CD4-positive, alpha-beta T cell treated with Interleukin-15 for 4 hours (primary cell): ENCODE results near the gene NFATC2.
"Not testable (repeated sequence)": the region's sequence is repeated elsewhere in the genome, so short reads cannot be mapped to it uniquely, and the experiment has no call there.

ENCODE experiments used
- DNase-seq: peaks from one replicate; pipeline ENCODE4 v3.0.0-alpha.2; 2020; ENCODE audit warnings: low spot score

NFATC2 gene

DNA sequence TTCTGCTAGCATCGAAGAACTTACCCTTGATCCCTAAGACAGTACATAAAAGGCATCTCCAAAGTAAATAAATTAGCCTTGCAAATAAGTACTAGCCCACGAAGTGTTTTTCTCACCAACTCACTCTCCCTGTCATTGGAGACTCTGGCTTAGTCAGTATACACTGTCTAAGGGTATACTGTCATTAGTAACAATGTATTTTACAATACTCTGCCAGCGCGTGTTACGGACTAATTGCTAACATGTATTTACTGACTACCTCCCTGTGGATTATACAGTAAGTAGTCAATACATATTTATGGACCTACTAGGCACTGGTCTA is 72.1 kb downstream of the NFATC2 start:
- no peak for DNase-seq

DNA sequence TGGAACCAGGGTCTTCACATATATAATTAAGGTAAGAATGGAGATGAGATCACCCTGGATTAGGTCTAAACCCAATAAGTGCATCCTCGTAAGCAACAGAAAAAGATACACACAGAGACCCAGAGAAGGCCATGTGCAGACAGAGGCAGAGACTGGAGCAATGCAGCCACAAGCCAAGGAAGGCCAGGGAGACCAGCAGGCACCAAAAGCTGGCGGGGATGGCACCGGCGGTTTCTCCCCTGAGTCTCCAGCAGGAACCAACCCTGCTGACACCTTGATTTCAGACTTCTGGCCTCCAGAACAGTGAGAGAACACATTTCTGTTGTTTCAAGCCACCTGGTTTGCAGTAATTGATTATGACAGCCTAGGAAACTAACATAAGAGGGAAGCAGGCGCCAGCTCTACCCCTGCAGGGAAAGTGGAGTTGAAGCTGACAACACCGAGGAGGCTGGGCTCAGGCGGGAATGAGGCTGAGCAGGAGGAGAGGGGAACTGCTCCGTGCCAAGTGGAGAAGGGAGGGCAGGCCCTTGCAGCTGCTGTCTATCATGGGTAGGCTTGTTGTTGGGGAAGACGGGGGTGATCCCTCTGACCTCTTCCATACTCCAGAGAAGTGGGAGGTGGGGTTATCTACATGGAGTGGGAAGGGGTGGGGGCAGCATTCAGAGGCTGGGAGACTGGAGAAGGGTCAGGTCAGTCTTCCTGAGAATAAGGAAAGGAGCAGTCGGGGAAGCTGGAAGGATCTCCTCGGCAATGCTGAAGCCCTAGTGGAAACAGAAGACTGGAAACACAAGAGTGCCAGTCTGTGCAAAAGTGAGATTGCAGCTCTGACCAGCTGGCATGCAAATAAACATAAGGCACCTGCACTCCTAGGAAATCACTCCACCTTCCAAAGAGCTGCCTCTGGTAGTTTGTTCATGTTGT is 72.7 kb downstream of the NFATC2 start:
- no peak for DNase-seq

DNA sequence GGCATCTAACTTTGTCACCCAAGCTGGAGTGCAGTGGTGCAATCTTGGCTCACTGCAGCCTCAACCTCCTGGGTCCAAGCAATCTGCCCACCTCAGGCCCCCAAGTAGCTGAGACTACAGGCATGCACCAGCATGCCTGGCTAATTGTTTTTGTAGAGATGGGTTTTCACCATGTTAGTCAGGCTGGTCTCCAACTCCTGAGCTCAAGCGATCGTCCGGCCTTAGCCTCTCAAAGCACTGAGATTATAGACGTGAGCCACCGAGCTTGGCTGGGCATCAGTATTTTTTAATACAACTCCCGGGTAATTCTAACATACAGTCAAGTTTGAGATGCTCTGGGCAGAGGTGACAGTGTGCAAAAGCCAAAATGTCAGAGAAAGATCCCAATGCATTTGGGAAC is 73.5 kb downstream of the NFATC2 start:
- DNase-seq = no peak

DNA sequence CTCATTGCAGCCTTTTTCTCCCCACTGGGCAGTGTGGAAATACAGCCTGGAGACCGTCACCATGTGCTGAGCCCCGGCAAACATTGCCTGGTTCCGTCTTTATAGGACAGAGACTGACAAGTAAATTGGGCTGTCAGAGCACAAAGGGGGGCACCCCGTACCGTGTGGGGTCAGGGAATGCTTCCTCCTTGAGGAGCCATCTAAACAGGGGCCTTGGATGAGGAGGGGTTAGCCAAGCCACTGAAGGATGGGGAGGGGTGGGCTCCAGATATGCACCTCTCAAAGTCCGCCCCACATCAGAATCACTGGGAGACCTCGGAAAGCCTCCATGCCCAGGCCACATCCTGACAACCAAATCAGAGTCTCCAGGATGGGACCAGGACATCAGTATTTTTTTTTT is 73.9 kb downstream of the NFATC2 start:
- DNase-seq = no peak

DNA sequence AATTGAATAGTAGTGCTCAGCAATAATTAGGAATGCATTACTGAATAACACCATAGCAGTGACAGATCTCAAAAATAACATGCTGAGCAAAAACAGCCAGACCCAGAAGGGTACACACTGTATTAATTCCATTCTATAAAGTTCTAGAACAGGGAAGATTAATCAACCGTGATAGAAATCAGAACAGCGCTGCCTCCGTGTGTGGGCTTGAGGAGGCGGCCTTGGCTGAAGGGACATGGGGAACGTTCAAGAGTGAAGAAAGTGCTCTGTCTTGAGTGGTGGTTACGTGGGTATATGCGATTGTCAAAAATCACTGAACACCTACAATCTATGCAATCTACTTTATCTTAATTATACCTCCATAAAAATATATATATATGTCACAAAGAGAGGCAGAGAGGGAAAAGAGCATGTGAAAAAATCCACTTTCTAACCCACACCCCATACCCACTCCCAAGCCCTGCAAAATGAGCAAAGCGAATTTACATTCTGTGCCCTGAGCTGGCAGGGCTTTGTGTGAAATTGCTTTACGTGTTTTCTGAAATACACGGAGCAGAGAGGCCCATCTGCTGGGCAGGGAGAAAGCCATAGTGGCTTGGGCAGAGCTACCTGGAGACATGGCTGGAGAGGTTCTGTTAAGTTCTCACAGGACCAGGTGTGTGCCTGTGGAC is 74.4 kb downstream of the NFATC2 start:
- no peak for DNase-seq

DNA sequence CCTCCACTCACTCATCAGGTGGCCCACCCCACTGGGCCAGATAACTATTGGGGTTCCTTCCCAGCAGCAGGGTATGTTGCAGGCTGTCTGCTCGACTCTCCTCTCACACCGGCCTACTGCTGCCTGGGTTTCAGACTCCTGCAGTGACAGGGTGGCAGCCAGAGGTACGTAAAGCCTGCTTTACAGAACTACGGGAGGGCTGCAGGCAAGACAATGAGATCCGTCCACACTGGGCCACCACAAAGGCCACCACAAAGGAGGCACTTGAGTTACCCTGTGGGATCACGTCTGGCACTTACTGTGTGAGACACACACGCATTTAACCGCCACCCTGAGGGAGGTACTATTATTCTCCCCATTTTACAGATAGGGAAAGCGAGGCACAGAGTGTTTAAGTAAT is 78.5 kb downstream of the NFATC2 start:
- no peak for DNase-seq

DNA sequence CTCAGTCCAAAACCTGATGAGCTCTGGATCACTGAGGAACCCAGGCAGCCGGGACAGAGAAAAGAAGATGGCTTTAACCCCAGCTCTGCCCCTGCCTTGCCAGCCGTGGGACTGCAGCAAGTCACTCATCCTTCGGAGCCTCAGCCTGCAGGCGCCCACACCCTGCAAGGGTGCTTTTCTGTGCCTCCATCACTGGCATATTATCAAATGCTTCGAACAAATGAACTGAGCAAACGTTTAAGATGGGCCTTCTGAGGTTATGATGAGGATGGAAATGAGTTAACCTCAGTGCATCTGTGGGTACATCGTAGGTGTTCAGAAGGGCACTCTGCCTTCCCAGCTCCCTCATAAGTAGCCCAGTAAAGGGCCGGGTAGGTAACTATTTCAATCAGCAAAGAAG is 79.0 kb downstream of the NFATC2 start:
- no peak for DNase-seq

DNA sequence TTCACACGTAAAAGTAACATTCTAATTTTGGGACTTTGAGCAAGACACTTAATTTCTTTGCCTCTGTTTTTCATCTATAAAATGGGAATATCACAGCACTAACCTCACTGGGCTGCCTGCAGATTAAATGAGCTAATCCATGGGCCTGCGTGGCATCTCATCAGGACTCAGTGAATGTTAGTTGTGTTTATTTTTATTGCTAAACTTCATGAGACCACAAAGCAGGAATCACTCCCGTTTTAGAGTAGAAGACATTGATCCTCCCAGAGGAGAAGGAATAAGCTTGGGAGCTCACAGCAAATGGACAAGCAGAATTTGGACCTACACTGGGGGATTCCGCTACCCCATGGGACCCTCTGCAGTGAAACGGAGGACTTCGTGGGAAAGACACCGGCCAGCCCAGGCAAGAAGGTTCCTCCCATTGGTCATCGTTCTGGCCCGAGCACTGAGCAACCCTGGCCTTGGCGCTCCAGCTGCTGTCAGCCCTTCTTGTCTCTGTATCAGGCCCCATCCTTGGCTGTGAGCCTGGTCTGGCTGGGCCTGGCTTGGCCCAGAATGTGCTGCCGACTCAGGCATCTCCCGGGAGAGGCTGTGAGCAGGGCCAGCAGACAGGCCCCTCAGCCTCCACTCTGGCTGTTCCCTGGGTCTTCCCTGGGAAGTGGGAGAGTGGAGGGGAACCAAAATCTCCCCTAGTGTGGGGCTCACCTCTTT is 79.8 kb downstream of the NFATC2 start:
- DNase-seq = no peak

DNA sequence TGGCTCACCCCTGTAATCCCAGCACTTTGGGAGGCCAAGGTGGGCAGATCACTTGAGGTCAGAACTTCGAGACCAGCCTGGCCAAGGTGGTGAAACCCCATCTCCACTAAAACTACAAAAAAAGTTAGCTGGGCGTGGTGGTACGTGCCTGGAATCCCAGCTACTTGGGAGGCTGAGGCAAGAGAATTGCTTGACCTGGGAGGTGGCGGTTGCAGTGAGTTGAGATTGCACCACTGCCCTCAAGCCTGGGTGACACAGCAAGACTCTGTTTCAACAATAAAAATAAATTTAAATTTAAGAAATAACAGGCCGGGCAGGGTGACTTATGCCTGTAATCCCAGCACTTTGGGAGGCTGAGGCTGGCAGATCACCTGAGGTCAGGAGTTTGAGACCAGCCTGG is 80.7 kb downstream of the NFATC2 start:
- not testable (repeated sequence) for DNase-seq

DNA sequence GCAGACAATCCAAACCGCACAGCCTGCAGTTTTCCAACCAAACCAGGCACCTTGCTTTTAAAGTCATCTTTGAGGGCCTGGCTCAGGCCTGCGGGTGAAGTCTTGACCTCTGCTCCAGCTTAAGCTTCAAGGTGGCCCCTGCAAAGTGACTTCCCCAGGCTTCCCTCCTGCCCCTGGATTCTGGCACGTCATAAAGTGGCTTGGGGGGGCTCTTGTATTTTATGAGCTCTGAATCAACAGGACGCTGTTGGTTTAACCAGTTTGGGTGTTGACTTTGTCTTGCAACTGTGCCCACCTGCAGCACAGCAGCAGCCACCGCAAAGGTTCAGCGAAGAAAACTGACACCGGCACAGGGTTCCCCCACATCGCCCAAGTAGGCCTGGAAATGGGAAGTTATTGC is 81.2 kb downstream of the NFATC2 start:
- no peak for DNase-seq

DNA sequence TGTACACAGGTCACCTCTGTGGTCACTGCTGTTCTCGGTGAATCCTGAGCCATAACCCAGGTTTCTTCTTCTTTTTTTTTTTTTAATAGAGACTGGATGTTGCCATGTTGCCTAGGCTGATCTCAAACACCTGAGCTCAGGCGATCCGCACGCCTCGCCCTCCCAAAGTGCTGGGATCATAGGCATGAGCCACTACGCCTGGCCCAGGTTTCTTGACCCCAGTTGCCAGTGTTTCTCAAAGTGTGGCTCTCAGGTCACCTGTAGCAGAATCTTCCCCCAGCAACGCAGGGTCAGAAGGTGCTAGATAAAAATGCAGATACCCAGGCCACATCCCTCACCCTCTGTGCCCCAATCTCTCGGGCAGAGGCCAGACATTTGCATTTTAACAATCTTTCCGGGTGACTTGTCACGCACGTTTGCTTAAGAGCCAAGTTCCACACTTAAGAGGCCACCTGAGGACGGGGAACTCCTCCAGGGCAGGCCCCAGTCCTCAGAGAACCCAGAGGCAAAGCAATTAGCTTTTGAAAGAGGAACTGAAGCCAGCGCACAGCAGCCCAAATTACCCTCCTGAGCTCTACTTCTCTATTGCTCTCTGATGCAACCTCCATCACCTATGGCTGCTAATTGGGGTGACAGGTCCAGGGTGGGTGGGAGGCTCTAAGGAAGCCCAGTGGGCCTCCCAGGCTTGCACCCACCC is 81.8 kb downstream of the NFATC2 start:
- no peak for DNase-seq

DNA sequence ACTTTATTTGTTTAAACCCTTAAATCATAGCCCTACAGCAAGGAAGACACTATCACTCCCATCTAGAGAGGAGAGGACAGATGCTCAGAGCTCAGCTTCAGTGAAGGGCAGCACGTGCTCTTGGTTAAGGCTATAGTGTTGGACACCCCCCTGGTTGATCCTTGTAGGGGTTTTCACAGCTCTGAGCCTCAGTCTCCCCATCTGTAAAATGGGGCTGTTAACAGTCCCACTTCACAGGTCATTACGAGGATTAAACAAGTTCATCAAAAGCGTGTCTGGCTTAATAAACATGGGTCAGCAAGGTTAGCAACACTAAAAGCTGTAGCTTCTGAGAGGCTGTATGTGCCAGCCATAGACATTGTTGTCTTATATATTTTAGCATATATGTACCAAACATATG is 82.4 kb downstream of the NFATC2 start:
- no peak for DNase-seq

DNA sequence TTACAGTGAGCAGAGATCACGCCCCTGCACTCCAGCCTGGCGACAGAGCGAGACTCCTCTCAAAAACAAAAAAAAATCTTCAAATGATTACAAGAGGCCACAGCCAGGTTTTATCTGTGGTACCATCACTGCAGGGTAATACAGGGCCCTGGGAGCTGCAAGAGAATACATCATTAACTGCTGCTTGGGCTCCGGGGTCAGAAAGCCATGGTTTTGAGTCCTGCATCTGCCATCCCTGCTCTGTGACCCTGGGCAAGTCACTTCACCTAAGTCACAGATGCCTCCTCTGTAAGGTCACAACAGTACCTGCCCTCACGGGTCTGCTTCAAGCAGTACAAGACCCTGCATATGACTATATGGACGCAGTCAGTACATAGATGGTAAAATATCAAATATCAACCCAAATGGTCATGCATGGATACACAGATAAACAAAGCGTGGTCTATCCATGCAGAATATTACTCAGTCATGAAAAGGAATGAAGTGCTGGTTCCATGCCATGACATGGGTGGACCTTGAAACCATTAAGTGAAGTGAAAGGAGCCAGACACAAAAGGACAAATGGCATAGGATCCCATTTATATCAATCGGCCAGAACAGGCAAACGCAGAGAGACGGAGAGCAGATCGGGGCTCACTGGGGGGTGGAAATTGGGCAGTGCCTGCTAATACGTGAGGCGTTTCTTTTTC is 83.6 kb downstream of the NFATC2 start:
- DNase-seq = no peak

DNA sequence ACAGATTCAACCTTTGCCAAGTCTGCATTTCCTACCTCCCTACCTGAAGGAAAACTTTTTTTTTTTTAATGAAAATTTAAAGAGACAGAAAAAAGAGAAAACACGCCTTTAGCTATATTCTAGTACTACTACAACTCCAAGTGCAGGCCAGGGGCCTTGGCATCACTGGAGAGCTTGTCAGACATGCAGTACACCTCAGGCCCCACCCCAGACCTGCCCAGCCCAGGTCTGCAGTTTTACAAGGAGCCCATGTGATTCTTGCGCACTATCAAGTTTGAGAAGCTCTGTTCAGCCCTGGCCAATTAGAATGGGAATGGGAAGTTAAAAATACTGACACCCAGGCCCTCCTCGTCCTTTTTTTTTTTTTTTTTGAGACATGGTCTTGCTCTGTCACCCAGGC is 85.0 kb downstream of the NFATC2 start:
- no peak for DNase-seq

DNA sequence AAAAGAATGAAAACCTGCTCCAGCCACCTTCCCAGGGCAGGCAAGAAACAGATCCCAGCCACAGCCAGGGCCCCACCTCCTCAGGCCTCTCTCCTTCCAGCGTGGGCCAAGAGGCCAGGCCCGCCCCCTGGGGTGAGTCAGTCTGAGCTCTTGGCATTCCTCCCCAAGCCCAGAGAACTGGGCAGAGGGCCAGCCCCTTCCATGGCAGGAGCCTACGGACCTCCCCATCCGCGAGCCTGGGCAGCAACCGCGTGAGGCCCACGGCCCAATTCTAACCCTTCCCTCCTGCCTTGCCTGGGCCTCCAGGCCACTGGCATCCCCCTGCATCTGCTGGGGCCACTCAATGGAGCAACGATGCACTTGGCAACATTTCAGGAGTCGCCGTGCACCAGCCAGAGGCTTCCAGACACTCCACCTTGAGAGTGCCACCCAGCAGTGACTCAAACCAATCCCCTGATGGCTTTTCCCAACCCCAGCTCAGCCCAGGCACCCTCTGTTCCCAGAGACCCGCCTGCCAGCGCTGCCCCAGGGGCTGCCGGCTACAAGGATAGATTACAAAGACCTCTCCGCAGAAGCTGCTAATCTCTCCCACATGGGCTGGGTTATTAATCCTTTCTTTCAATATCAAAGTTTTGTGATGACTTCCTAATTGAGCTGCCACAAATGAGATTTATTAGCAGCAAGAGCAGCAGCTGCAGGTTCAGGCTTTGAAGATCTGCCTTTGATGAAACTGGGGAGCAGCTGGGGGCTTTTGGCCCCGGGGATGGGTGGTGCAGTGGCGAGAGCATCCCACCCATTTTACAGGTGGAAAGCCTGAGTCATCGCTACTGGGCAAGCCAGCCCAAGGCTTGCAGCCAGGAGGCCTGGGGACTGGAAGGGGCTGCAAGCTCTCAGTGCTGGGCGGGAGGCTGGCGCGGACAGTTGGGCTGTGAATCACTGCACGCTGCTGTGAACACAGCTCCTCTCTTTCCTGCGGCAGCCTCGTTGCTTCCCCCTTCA is 85.7 kb downstream of the NFATC2 start:
- DNase-seq = peak; percentile 31

DNA sequence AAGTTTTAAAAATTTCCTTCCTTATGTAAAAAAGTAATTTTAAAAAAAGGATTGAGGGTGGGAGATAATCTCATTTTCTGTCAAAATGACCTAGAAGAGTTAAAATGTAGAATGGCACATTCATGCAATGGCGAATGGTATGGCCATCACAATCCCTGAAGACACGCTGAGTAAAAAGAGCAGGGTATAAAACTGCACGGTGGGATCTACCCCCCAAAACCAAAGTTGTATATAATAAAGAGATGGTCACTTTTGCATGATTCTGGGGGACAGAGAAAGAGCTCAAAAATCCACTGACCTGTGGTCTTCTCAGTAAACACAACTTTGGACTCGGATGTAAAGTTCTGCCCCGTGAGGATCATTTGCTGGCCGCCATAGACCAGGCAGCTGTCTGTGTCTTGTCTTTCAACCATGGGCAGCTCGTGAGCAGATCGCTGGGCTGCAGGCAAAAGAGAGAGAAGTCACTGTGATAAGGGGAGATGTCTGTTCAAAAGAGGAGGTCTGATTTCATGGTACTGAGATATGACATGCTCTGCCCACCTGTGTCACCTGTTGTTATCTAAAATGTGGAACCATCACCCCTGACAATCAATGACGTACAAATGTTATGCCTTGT is 88.2 kb downstream of the NFATC2 start:
- DNase-seq = no peak

DNA sequence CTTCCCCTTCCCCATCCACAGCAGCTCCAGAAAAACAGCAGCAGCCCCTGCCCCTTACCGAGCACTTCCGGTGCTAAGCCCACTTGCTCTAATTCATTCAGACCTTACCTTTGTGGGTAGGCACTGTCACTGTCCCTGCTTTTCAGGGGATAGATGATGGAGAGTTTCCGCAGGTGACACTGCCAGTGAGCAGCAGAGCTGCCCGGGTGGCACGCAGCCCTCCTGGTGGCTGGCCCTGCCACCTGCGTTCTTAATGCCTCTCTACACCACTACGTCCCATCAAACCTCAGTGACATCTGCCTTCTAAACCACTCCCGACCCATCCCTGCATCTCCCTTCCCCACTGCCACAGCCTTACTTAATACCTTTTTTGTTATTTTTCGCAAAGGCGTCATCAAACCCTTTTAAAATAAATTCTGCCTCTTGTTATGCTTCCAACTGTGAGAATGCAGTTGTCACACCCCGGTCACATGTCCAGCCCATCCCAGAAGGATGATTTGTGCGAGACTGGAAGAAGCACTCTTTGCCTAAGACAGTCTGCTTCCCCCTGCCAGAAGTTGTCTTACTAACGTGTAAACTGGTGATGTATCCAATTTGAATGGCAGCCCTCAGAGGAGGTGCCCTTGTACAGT is 89.7 kb downstream of the NFATC2 start:
- DNase-seq = no peak

DNA sequence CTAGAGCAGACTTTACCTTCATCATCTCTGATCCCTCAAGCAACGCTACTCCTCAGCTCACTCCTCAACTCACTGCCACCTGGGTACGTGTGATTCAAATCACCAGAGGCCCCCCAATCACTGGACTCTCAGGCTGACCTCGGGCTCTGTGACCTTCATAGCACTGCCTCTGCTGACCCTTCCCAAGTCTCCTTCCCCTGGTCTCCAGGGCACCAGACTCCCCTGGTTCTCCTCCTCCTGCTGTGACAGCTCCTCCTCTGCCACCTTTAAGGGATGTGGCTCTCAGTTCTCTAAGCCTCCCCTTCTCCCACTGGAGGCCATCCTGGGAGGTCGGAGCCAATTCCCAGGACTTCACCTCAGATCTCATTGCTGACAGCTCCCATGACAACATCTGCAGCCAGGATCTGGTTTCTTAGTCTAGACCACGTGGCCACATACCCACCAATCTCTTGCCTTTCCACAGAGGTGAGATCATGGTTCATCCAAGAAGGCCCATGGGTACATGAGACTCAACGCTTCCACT is 90.4 kb downstream of the NFATC2 start:
- DNase-seq = no peak

DNA sequence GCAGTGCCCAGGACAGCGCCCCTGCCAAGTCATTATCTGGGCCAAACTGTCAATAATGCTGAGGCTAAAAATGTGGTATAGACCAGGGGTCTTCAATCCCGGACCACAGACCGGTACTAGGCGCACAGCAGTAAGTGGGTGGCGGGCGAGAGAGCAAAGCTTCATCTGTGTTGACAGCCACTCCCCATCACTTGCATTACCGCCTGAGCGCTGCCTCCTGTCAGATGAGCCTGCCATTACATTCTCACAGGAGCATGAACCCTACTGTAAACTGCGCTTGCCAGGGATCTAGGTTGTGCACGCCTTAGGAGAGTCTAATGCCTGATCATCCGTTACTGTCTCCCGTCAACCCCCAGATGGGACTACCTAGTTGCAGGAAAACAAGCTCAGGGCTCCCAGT is 91.0 kb downstream of the NFATC2 start:
- DNase-seq = no peak
